ENCODE measurements around the gene CIB4.

- TF ChIP-seq POLR2A (IDR thresholded peaks at IDR 0.05; ENCODE audit: low read length) (no peak), GATA1 (IDR thresholded peaks at IDR 0.05; ENCODE audit: low read depth, low read length) (no peak)
Observed at GRCh38 chr2:26540306-26540705, 100.9 kb downstream of the CIB4 start.
